GM21723 (cell line): Measurements from ENCODE around the gene ZNF512.
"Not testable (repeated sequence)": the region's sequence is repeated elsewhere in the genome, so short reads cannot be mapped to it uniquely, and the experiment has no call there.

ENCODE experiments used
- ATAC-seq: cut with Tn5 transposase; IDR thresholded peaks from one replicate; pipeline ENCODE4 v1.9.1; 2021; ENCODE audit warnings: mild to moderate bottlenecking, moderate library complexity; ENCODE audit not compliant: unreplicated experiment

Gene ZNF512, protein sequence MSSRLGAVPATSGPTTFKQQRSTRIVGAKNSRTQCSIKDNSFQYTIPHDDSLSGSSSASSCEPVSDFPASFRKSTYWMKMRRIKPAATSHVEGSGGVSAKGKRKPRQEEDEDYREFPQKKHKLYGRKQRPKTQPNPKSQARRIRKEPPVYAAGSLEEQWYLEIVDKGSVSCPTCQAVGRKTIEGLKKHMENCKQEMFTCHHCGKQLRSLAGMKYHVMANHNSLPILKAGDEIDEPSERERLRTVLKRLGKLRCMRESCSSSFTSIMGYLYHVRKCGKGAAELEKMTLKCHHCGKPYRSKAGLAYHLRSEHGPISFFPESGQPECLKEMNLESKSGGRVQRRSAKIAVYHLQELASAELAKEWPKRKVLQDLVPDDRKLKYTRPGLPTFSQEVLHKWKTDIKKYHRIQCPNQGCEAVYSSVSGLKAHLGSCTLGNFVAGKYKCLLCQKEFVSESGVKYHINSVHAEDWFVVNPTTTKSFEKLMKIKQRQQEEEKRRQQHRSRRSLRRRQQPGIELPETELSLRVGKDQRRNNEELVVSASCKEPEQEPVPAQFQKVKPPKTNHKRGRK

DNA sequence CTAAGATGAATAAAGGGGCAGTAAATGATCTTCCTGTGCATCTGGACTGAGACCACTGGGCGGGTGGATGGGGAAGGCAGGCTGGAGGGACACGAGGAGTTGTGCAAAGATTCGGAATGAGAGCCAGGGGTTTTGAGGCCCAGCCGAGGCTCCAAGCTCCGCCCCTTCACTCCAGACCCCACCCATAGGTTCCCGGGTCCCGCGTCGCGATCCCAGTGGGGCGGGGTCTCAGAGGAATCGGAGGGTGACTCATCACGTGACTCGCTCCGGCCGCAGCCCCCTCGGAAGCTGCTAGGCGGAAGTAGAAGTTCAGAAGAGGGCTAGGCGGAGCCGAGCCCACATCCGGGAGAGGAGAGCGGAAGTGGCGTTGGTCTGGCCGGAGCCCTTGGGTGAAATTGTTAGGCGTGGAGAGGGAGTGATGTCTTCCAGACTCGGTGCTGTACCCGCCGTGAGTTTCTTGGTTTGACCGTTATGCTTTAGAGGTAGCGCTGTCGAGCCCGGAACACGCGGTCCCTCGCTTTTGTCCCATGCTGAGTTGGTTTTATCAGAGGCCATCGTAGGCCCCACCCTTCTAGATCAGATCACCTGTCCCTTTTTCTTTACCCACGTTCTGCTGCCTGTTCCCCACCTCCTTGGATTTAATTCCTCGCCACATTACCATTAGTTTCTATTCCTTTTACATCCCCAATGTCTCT, at the start of gene ZNF512:
TSS of gene ZNF512 (plus strand) at position 348 of the 695 bp plus-strand sequence. CDS start at position 419, 71 bp downstream.
- ATAC-seq: peak; percentile 93

DNA sequence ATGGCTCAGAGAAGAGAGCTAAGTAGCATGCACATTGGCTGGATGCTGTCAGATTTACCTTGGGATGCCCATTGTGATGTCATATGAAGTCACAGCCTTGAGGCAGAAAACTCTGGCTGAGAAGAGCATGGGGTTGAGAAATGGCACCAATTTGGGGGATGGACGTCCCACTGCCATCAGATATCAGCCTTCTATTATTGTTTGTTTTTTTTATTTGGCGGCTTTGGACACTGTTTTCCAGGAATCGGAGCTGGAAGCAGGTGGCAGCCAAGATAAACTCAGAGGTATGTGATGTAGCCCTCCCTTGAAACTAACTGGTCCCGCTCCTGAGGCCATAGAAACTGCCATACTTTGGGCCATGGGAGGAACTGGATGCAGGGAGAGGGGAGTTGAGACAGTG, 45.6 kb upstream of the ZNF512 start:
- ATAC-seq: no peak

DNA sequence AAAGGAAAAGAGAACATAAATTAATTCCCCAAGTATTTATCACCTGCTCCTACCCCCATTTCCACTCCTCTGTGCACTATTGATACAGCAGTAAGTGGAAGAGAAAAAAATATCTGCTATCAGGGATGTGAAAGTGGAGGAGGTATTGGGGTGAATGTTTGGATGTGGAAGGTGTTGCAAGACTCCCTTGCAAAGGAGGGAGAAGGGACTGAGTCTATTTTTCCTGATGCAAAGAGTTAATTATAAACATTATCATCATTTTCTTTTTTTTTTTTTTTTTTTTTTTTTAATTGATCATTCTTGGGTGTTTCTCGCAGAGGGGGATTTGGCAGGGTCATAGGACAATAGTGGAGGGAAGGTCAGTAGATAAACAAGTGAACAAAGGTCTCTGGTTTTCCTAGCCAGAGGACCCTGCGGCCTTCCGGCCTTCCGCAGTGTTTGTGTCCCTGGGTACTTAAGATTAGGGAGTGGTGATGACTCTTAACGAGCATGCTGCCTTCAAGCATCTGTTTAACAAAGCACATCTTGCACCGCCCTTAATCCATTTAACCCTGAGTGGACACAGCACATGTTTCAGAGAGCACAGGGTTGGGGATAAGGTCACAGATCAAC, 43.9 kb upstream of the ZNF512 start:
- ATAC-seq: not testable (repeated sequence)

DNA sequence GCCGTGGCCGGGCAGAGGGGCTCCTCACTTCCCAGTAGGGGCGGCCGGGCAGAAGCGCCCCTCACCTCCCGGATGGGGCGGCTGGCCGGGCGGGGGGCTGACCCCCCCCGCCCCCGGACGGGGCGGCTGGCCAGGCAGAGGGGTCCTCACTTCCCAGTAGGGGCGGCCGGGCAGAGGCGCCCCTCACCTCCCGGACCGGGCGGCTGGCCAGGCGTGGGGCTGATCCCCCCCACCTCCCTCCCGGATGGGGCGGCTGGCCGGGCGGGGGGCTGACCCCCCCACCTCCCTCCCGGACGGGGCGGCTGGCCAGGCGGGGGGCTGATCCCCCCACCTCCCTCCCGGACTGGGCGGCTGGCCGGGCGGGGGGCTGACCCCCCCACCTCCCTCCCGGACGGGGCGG, 43.2 kb upstream of the ZNF512 start:
- not testable (repeated sequence) for ATAC-seq

DNA sequence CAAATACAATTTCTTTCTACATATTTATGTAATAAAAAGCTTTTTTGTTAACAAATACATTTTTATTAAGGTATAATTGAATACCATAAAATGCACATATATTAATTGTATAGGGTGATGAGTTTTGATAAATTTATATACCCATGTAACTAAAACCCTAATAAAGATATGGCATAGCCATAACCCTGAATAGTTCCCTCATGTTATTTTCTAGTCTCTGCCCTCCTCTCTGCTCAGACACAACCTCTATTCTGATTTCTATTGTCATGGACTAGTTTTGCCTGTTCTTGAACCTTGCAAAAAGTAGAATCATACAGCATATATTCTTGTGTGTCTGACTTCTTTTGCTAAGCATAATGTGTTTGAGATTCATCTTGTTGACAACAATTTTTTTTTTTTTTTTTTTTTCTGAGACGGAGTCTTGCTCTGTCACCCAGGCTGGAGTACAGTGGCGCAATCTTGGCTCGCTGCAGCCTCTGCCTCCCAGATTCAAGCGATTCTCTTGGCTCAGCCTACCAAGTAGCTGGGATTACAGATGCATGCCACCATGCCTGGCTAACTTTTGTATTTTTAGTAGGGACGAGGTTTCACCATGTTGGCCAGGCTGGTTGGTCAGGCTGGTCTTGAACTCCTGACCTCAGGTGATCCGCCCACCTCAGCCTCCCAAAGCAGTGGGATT, 38.6 kb upstream of the ZNF512 start:
- ATAC-seq: no peak

DNA sequence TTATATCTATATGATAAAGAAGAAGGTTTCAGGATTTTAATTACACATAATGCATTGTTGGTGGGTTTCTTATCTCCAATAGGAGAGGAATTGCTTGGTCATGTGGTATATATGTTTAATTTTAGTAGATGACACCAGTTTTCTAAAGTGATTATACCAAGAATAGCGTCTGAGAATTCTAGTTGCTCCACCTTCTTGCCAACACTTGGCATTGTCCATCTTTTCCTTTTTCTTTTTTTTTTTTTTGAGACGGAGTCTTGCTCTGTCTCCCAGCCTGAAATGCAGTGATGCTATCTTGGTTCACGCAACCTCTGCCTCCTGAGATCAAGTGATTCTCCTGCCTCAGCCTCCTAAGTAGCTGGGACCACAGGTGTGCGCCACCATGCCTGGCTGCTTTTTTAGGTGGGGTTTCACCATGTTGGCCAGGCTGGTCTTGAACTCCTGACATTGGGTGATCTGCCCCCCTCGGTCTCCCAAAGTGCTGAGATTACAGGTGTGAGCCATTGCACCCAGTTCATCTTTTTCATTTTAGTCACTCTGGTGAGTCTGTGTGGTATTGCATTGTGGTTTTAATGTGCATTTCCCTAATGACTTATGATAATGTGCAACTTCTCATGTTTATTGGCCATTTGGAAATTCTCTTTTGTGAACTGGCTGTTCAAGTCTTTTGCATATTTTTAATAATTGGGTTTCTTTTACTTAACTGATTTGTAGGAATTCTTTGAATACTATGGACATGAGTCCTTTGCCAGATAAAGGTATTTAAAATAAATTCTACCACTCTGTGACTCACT, 37.3 kb upstream of the ZNF512 start:
- ATAC-seq: no peak

DNA sequence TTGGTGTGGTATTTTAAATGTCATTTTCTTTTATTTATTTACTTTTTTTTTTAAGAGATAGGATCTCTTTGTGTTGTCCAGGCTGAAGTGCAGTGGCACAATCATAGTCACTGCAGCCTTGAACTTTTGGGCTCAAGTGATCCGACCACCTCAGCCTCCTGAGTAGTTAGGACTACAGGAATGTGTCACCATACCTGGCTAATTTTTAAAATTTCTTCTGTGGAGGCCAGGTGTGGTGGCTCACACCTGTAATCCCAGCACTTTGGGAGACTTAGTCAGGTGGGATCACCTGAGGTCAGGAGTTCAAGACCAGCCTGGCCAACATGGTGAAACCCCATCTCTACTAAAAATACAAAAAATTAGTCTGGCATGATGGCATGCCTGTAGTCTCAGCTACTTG, 33.5 kb upstream of the ZNF512 start:
- ATAC-seq: no peak

DNA sequence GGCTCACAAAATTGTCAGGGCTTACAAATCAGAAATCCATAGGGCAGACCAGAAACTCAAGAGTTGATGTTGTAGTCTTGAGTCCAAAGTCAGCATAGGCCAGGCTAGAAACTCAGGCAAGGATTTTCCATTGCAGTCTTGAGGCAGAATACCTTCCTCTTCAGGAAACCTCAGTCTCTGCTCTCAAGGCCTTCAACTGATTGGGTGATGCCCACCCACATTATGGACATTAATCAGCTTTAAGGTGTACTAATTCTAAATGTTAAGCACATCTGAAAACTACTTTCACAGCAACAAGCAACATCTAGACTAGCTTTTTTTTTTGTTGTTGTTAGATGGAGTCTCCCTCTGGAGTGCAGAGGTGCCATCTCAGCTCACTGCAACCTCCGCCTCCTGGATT, 31.3 kb upstream of the ZNF512 start:
- ATAC-seq: no peak

DNA sequence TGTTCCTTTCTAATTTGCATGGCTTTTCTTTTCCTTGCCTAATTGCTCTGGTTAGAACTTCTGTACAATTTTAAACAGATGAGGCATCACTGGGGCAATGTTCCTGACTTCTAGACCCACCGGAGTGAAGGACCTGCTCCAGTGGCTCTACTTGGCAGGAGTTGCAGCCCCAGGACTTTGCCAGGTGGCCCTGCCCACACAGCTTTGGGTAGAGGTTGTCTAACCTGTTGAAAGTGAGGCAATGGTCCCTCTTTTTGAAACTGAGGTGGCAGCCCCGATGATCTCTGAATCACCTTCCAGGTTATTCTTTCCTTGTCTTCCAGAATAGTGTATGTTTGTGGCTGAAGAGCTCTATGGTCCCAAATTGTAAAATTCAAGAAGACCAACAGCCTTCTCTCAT, 29.9 kb upstream of the ZNF512 start:
- no peak for ATAC-seq

DNA sequence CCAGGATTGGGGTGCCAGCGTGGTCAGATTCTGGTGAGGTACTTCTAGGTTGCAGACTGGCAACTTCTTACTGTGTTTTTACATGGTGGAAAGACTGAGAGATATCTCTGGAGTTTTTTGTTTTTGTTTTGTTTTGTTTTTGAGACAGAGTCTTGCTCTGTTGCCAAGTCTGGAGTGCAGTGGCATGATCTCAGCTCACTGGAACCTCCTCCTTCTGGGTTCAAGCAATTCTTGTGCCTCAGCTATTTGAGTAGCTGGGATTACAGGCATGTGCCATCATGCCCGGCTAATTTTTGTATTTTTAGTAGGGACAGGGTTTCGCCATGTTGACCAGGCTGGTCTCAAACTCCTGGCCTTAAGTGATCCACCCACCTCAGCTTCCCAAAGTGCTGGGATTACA, 28.4 kb upstream of the ZNF512 start:
- not testable (repeated sequence) for ATAC-seq

DNA sequence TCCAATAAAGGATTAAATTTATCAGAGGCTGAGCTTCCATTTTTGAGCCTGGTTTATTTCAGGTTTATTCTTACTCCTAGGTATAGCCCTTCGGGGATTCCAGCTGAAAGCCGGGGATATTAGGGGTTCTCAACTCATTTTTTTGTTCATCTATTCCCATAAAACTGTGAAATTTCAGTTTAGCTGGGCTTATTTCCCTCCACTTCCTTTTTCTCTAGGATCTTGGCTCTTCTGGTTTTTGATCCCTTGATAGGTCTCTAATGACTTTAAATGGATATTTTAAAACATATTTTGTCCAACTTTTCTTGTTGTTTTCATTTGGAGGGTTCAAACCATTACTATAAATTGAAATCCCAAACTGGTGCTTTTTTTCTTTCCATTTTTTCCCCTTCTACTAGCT, 23.6 kb upstream of the ZNF512 start:
- ATAC-seq: no peak

DNA sequence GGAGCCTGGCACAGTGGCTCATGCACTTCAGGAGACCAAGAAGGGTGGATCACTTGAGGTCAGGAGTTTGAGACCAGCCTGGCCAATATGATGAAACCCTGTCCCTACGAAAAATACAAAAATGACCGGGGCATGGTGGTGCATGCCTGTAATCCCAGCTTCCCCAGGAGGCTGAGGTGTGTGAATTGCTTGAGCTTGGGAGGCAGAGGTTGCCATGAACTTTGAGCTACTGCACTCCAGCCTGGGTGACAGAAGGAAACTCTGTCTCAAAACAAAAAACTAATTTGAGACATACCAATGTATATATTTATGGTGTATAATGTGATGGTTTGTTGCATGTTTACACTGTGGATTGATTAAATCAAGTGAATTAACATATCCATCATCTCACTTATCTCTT, 21.8 kb upstream of the ZNF512 start:
- ATAC-seq: no peak

DNA sequence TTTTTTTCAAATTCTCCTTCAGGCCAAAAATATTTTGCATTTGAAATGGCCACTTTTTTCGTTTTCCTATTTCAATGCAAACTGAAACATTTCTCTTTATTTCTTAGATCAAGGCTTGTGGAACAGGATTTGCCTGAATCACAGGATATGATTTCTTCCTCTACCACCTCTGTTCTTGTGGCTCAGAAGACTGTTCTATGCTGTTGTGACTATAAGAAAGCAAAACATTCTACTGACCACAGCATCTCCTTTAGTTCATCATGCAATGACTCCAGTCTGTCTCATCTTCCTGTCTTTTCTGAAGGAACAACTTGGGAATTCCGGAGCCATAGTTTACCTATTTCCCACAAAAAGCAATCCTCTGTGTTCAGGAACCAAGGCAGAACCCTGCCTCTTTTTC, 16.2 kb upstream of the ZNF512 start:
- ATAC-seq: no peak

DNA sequence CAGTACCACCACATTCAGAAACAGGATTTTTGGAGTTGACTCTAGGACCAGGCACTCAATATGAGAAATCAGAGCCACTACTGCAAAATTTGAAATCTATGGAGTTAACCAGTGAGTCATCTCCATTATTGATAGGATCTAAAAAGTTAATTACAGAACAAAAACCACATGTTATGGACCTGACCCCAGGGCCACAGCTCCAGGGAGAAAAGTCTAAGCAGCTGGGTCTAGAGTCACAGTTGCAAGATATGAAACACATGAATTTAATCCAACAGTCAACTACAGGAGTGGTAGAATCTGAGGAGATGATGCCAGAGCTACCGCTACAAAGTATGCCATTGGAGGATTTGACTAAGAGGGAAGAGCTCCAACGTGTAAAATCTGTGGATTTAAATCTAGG, 13.4 kb upstream of the ZNF512 start:
- no peak for ATAC-seq

DNA sequence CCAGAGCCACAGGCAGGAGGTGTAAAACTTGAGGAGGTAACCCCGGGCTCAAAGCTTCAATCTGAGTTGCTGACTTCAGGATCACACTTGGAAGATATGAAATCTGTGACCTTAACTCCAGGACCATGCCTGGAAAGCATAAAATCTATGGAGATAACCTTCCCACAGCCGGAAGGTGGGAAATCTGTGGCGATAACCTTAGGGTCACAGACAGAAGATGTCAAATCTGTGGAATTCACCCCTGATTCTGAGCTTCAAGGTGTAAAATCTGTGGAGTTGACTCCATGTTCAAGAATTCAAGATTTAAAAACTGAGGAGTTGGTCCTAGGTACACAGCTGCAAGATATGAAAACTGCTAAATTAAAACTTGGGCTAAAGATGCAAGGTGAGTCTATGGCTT, 11.6 kb upstream of the ZNF512 start:
- no peak for ATAC-seq

DNA sequence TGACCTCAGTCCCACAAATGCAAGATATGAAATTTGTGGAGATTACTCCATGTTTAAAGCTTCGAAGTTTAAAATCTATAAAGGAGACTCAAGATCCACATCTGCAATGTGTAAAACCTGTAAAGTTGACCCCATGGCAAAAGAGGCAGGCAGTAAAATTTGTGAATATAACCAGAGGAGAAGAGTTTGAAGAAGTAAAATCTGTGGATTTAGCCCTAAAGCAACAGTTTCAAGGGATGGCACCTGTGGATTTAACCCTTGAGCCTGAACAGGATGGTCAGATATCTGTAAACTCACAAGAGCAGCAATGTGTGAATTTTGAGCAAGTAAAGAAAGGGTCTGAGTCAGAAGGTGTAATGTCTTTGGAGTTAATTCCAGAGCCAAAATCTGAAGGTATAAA, 11.2 kb upstream of the ZNF512 start:
- ATAC-seq: no peak

DNA sequence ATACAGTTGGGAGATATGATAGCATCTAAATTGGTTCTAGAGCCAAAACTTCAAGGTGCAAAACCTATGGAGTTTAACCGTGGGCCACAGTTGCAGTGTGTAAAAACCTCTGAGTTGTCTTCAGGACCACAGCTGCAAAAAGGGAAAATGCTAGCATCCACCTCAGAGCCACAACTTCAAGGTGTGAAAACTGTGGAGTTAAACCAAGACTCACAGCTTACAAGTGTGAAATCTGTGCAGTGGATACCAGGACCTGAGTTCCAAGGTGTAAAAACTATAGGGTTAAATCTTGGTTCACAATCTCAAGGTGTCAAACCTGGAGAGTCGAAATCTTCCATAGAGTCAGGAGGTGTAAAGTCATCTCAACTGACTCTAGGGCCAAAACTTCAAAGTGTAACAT, 10.4 kb upstream of the ZNF512 start:
- ATAC-seq: no peak

DNA sequence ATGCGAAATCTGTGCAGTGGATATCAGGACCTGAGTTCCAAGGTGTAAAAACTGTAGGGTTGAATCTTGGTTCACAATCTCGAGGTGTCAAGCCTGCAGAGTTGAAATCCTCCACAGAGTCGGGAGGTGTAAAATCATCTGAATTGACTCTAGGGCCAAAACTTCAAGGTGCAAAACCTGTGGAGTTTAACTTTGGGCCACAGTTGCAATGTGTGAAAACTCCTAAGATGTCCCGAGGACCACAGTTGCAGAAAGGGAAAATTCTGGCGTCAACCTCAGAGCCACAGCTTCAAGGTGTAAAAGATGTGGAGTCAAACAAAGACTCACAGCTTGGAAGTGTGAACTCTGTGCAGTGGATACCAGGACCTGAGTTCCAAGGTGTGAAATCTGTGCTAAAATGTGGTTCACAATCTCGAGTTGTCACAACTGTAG, 9.8 kb upstream of the ZNF512 start:
- no peak for ATAC-seq

DNA sequence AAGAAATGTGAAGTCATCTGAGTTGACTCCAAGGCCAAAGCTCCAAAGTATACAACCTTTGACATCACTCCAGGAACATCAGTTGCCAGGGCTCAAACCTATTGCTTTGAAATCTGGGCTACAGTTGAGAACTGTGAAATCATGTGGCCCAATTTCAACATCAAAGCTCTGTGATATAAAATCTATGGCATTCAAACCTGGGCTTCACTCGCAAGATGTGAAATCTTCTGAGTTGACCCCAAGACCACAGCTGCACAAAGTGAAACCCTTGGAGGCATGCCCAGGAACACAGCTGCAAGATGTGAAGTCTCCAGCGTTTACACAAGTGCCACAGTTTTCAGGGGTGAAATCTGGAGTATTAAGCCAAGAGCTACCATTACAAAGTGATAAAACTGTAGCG, 9.4 kb upstream of the ZNF512 start:
- ATAC-seq: no peak

DNA sequence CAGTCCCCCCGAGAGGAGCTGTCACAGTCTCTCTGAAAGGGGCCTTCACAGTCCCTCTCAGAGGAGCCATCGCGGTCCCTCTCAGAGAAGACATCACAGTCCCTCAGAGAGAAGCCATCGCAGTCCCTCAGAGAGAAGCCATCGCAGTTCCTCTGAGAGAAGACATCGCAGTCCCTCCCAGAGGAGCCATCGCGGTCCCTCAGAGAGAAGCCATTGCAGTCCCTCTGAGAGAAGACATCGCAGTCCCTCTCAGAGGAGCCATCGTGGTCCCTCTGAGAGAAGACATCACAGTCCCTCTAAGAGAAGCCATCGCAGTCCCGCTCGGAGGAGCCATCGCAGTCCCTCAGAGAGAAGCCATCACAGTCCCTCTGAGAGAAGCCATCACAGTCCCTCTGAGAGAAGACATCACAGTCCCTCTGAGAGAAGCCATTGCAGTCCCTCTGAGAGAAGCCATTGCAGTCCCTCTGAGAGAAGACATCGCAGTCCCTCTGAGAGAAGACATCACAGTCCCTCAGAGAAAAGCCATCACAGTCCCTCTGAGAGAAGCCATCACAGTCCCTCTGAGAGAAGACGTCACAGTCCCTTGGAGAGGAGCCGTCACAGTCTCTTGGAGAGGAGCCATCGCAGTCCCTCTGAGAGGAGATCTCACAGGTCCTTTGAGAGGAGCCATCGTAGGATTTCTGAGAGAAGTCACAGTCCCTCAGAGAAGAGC, 1.3 kb upstream of the ZNF512 start:
- no peak for ATAC-seq
